Prostate gland (tissue), 2 donors: ENCODE results near the gene LRRC1.

Experiments
- CTCF ChIP-seq, 4 experiments: fragments of 200-600 bp in 2 of 4; fragments of 450-650 bp in 2 of 4; sonication (generic) in 2 of 4; IDR thresholded peaks; 1 replicate in 3 of 4; 2 replicates in 1 of 4; pipeline ENCODE4 v1.5.1; 2016 to 2019; ENCODE audit warnings: antibody characterized with exemption in 4 of 4, mild to moderate bottlenecking in 2 of 4, moderate library complexity in 2 of 4
- POLR2A ChIP-seq: fragments of 450-650 bp; IDR thresholded peaks from one replicate; pipeline ENCODE4 v1.6.1; 2016; ENCODE audit warnings: antibody characterized with exemption, mild to moderate bottlenecking
- POLR2AphosphoS5 ChIP-seq: sonication (generic); formaldehyde crosslinking; IDR thresholded peaks from one replicate; pipeline ENCODE4 v1.6.1; 2017; ENCODE audit warnings: antibody characterized with exemption

GRCh38 chr6:53917464-53917842 is 122.6 kb downstream of the LRRC1 start:
- TF ChIP-seq CTCF (IDR thresholded peaks at IDR 0.05) (no peak), POLR2A (no peak), POLR2AphosphoS5 (no peak)
